GM18508 (cell line): Measurements from ENCODE around the gene CEP83.

Experiments
- ATAC-seq: cut with Tn5 transposase; IDR thresholded peaks from one replicate; pipeline ENCODE4 v1.9.1; 2021; ENCODE audit warnings: moderate number of reproducible peaks; ENCODE audit not compliant: insufficient read depth, unreplicated experiment

Gene CEP83

GRCh38 chr12:94280063-94280462, 179.6 kb downstream of the CEP83 start:
- no peak for ATAC-seq

GRCh38 chr12:94277426-94278000, 182.2 kb downstream of the CEP83 start:
- no peak for ATAC-seq

- ATAC-seq, result no peak
These were observed 182.9 kb downstream of the CEP83 start for GRCh38 chr12:94276725-94277124.

DNA sequence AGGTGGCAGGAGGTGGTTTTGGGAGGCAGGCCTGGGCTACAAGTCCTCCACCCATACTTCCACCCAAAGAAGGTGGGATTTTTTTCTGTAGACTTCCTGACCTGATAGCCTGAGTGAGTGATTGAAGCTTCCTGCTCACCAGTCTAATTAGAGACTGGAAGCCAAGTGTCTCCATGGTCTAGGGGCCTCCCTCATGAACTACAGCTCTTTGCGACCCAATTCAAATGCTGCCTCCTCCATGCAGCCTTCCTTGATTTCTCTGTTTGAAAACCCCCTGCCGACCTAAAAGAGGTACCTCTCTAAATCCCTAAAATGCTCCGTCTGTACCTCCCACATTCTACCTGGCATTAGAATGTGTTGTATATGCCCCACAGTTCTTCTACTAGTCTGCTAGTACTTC, 186.4 kb downstream of the CEP83 start:
- ATAC-seq, result no peak

DNA sequence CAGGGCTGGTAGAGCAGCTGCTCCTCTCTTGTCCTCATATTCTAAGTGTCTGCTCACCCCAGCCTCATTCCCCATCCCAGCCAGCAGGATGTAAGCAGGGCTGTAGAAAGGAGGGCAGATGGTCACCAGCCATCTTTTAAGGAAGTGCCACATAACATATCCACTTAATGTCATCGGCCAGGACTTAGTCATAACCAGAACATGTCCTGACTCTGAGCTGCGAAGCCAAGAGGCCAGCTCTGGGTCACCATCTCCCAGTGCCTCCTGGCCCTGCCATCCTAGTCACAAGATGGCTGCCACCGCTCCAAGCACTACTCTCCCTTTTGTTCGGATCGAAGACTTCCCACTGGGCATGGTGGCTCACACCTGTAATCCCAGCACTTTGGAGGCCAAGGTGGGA, 187.4 kb downstream of the CEP83 start:
- ATAC-seq, result no peak

DNA sequence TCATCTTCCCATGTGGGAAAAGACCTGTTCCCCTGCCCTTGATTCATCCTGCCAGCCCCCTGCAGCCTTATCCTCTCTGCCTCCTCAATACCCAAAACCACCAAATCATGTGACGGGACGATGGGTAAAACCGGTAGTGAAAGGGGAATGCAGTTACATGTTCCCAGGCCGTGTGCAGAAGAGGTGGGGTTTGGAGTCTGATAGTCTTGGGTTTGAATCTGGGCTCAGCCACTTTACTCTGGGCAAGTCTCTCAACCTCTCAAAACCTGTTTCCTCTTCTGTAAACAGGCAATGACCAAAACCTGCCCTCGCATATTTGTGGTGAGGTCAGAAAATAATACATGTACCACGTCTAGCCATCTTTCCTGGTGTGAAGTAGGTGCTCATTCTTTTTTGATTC, 188.3 kb downstream of the CEP83 start:
- ATAC-seq, result no peak

GRCh38 chr12:94269316-94269999, 190.2 kb downstream of the CEP83 start:
- no peak for ATAC-seq

DNA sequence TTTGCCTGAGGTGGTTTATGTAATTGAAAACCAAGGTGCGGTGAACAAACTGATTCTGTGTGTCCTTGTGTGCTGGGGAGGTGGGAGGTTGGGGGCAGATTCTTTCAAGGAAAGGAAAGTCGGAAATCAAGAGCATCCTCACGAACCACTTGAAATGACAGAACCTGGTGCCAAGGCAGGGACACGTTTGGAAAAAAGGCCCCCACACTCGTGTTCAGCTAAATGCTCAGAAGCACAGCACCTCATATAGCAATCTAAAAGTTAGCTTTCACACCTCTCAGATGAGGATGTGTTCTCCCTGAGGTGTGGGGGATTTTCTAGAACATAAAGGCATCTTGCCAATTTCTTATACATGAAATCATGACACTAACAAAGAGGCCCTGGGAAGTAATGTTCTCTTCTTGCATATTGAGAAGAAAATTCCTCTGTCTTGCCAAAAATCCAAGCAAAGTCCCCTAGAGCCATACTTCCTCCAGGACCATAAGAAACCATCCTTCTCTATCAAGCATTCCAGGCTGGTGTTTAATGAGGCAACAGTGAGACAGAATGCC, 191.7 kb downstream of the CEP83 start:
- no peak for ATAC-seq

DNA sequence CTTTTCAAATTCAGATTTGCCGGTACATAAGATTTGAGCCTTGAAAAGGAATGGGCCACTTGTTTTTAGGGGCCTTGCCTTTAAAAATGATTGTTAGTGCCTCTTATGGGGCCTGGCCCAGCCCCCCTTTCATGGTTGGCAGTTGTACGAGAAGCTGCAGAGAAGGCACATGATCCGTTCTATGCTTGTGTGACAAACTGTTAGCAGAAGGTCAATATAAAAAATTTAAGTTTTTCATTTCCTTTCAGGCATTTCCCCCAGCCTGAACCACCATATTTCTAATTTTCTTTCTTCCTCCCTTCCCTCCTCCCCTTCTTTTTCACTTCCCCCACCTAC, 192.2 kb downstream of the CEP83 start:
- ATAC-seq, result no peak

DNA sequence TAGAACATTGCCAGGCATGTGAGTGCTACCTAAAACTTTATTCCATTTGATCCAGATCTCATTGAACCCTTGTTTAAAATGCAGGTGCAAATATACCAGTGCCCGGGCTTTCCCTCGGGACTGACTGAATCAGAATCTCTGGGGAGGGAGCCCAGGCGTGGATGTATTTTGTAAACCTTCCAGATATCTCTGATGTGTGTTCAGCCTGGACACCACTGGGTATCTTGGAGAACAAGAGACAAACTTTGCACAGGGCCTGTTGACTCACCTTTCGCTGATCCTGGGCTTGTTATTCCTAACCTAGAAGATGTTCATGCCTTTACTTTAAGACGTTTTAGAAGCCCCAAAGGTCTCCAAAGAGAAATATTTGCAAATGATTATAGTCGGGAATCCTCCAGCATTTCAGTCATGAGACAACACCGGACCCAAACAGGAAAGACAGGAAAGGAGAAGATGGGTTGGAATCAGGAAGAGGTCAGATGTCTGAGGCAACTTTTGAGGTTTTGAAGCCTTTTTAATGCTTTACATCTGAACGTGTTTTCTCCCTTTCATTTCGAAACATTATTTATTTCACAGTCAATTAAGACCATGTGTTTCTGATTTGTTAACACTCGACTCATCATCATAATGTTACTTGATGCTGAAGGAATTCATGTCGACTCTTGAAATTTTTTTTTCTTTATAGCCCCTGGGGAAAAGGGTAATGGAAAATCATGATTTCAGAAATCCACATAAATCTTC, 192.7 kb downstream of the CEP83 start:
- ATAC-seq, result no peak

GRCh38 chr12:94265966-94266745, 193.5 kb downstream of the CEP83 start:
- ATAC-seq, result no peak

DNA sequence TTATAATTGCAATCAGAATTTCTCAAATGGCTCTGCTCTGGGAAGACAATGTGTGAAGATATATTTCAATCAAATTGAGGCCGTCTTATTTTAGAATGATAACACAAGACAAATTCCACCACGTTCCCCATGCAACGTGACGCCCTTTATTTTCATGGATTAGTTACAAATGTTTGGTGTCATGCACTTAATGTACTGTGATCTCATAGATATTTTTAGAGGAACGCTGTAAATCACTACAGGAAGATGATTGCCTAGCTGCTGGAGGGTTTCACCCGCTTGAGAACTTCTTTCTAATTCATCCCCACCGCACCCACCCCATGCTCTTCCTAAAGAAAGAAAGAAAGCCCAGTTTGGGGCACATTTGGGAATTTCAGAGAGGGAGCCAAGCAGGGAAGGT, 194.1 kb downstream of the CEP83 start:
- ATAC-seq, result no peak

DNA sequence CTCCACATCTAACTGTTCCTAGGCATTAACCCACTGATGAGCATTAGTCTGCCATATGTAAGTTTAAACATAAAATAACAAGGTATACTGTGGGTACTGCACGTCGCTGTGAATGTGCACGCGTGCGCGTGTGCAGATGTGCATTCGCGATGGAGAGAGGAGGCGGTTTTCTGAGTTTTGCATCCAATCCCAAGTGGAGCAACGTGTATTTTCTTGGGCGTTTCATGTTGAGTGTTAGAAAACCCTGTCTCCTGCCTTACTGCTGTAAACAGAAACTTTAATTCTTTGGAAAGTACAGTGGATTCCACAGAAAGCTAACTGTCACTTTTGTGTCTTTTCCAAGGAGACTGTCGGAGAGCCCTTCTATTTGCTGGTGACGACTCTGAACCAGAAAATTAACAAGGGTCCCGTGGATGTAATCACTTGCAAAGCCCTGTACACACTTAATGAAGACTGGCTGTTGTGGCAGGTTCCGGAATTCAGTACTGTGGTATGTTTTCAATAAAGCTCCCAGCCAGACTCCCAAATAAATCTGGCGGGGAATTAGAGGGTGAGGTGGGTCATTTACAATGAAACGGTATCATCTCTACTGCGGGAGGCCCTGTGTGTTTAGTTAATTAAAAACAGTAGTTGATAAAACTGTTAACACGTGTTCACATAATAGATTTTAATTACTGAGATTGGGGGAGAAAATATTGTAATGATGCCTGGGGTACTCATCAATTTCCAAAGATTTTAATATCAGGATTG, 194.8 kb downstream of the CEP83 start:
- ATAC-seq, result no peak

- ATAC-seq, result no peak
These were observed 195.6 kb downstream of the CEP83 start for GRCh38 chr12:94263905-94264561.

- peak; percentile 35 for ATAC-seq
These were observed 196.5 kb downstream of the CEP83 start for GRCh38 chr12:94263011-94263811.

- ATAC-seq, result peak; percentile 44
These were observed 197.2 kb downstream of the CEP83 start for GRCh38 chr12:94262228-94263010.

GRCh38 chr12:94261786-94262185, 197.9 kb downstream of the CEP83 start:
- no peak for ATAC-seq

DNA sequence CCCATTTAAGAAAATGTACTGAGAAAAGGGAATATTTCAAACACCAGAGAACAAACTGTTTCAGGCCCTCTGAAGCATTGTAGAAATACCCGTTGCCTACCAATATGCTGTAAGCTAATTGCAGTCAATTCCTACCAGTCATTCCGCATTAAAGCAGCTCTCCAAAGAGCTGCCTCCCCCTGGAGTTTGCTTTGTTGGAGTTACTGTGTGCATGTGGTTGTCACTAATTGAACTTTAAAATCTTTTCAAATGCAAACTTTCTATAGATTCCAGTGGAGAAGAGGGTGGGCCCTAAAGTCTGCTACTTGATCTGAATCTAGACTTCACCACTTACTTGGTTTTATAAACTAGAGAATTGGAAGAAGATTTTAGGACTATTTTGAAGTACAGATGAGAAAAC, 198.5 kb downstream of the CEP83 start:
- no peak for ATAC-seq
